Measurements from ENCODE around the gene SLC27A6. TPM values are rescaled to one million over a fixed set of nuclear protein-coding genes. Genes with fewer than 3 reads are reported as not detected.

SLC27A6 gene
- total and polyA plus RNA-seq, 12 donors, result 11.0 to 125 (median 50.0) TPM

DNA sequence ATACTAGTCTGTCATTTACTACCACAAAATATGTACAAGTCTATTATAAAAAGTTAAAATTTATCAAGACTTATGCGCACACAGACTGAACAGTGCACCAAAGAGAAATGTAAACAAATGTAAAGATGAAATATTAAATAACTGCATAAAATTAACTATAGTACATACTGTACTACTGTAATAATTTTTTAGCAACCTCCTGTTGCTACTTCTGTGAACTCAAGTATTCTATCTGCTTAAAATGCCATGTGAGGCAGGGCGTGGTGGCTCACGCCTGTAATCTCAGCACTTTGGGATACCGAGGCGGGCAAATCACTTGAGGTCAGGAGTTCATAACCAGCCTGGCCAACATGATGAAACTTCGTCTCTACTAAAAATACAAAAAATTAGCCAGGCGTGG lies 115.5 kb downstream of the SLC27A6 start:
- H3K27ac ChIP-seq, result no peak overlapping the region
- ATAC-seq (no peak), DNase-seq (no peak)
- no peaks in the 10 kb centered on the region for H3K36me3 ChIP-seq
- TF ChIP-seq, protein P1, sequence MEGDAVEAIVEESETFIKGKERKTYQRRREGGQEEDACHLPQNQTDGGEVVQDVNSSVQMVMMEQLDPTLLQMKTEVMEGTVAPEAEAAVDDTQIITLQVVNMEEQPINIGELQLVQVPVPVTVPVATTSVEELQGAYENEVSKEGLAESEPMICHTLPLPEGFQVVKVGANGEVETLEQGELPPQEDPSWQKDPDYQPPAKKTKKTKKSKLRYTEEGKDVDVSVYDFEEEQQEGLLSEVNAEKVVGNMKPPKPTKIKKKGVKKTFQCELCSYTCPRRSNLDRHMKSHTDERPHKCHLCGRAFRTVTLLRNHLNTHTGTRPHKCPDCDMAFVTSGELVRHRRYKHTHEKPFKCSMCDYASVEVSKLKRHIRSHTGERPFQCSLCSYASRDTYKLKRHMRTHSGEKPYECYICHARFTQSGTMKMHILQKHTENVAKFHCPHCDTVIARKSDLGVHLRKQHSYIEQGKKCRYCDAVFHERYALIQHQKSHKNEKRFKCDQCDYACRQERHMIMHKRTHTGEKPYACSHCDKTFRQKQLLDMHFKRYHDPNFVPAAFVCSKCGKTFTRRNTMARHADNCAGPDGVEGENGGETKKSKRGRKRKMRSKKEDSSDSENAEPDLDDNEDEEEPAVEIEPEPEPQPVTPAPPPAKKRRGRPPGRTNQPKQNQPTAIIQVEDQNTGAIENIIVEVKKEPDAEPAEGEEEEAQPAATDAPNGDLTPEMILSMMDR (IDR thresholded peaks at IDR 0.05), result no peak
- H3K27me3 ChIP-seq, result no peaks in the 10 kb centered on the region
- H3K4me1 ChIP-seq, result peaks cover 0 to 5% (median 0%) of the 10 kb centered on the region in 9 donors
- intact Hi-C loops (cut with DNase I), result no loop called here
- no peak overlapping the region for H3K4me3 ChIP-seq
- 89 to 96% methylated on average over 7 of the region's 7 CpGs for WGBS, 2 donors
- no peaks in the 10 kb centered on the region for H3K9me3 ChIP-seq

- Histone ChIP-seq H3K27me3 (no peaks in the 10 kb centered on the region), H3K36me3 (no peaks in the 10 kb centered on the region), H3K27ac (no peak overlapping the region), H3K9me3 (no peaks in the 10 kb centered on the region), H3K4me3 (no peak overlapping the region), H3K4me1 (peaks cover 0 to 5% (median 0%) of the 10 kb centered on the region in 9 donors)
- no peak for ATAC-seq
- intact Hi-C loops (cut with DNase I), result no loop called here
- no peak for DNase-seq
- 79 to 83% methylated on average over 6 of the region's 6 CpGs for WGBS, 2 donors
- TF ChIP-seq, protein P1 (IDR thresholded peaks at IDR 0.05), result no peak
These were observed 117.2 kb downstream of the SLC27A6 start for GRCh38 chr5:129082225-129083136.

Other genes starting within 250 kb of the SLC27A6 start
- 100 to 1,000 TPM in 1 of 10 donors, 10 to 100 TPM in 9; 59.6 to 102 (median 81.0) TPM for gene ISOC1, start 129.3 kb downstream of the SLC27A6 start, total RNA-seq
- gene ISOC1, start 129.3 kb downstream of the SLC27A6 start, polyA plus RNA-seq, result 10 to 100 TPM; 30.4 to 40.3 TPM

All from heart right ventricle (tissue), 16 donors.